Measurements from ENCODE around the gene LZIC. TPM values are rescaled to one million over a fixed set of nuclear protein-coding genes. Genes with fewer than 3 reads are reported as not detected.

The LZIC gene
- polyA plus RNA-seq, 1 of the 3 experiments (the other 2 are of a cell fraction), result 9.6 TPM

DNA sequence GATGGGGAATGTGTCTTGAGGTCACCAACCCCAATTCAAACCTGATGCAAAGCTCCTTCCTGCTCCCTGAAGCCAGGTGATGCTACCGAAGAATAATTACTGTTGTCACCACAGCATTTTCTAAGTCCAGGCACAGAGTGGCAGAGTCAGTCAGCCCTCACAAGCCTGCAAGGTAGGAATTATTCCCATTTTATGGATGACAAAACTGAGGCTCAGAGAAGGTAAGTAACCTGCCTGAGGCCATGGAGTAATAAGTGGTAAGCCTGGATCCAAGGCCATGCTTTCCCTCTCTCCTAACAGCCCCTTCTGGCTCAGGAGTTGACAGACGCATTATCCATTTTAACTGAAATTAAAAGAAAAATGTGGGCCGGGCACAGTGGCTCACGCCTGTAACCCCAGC, 56.1 kb downstream of the LZIC start:
- no peaks in the 10 kb centered on the region for H3K27me3 ChIP-seq (ENCODE audit: insufficient read depth)
- DNase-seq, result no peak
- H3K79me2 ChIP-seq (ENCODE audit: insufficient read depth), result peaks cover 12% of the 10 kb centered on the region
- peaks cover 19 to 22% of the 10 kb centered on the region in 2 experiments for H3K4me1 ChIP-seq (ENCODE audit: control insufficient read depth in 1 of 2, insufficient read depth in 2 of 2, low read depth in 1 of 2, low read length in 1 of 2)
- peaks cover 2% of the 10 kb centered on the region; the same call in 1 of the 2 replicates for H4K20me1 ChIP-seq (ENCODE audit: insufficient read depth)
- H3K4me3 ChIP-seq (ENCODE audit: low read depth in 2 of 2, low read length in 1 of 2), result no peak overlapping the region
- H3K9me3 ChIP-seq, result no peaks in the 10 kb centered on the region
- peaks cover 0 to 4% of the 10 kb centered on the region in 2 experiments for H3K36me3 ChIP-seq (replicated peaks in 1 of 2; ENCODE audit: control insufficient read depth in 1 of 2, insufficient read depth in 2 of 2, low read length in 1 of 2)
- no peak overlapping the region for H3K9ac ChIP-seq
- H3F3A ChIP-seq (replicated peaks; ENCODE audit: insufficient read depth), result peaks cover 17% of the 10 kb centered on the region
- no peak overlapping the region for H2AFZ ChIP-seq (ENCODE audit: low read depth)
- no peak overlapping the region for H3K27ac ChIP-seq (ENCODE audit: low read depth in 2 of 2, low read length in 1 of 2)
- H3K9me2 ChIP-seq, result no peaks in the 10 kb centered on the region
- TF ChIP-seq GATA2 (CRISPR knock-in tag; IDR thresholded peaks at IDR 0.05), result no peak
- H3K4me2 ChIP-seq, result no peak overlapping the region
- 89% methylated on average over 4 of the region's 4 CpGs for WGBS (ENCODE audit: low lambda C conversion rate)
- ChIA-PET POLR2A (no interaction called here), CTCF (interaction anchor here (0.9 to 5.1 kb wide), 2 partner anchors 13 to 102 kb away, joined by 3 to 32 read pairs; no protein-coding TSS in a partner anchor)

DNA sequence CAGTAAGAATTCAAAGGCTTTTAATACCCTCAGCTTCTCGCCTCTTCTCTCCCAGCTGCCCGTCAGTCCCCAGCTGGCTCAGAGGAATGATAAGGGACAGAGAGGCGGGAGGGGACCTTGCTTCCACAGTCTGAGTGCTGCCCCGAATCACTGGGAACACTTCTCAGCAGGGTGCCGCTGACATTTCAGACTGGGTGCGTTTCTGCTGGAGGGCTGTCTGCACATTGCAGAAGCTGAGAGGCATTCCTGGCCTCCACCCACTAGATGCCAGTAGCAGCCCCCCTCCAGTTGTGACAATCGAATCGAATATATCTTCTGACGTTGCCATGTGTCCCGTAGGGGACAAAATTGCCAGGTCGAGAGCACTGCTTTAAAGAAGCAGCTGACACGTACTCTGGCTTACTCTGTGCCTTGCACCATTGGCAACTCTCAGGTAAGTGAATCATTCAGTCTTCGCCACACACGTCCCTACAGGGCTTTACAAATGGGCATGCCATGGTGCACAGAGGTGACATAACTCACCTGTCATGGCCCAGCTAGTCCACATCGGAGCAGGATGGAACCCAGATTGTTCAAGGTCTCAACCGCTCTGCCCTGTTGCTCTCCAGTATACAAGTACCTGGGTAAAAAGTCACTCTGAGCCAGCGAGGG, 57.0 kb downstream of the LZIC start:
- Histone ChIP-seq H3K4me2 (no peak overlapping the region), H3K4me3 (ENCODE audit: low read depth in 2 of 2, low read length in 1 of 2) (no peak overlapping the region), H2AFZ (ENCODE audit: low read depth) (no peak overlapping the region), H3K79me2 (ENCODE audit: insufficient read depth) (peaks cover 12% of the 10 kb centered on the region), H3K9me2 (no peaks in the 10 kb centered on the region), H3K9ac (no peak overlapping the region), H3K9me3 (no peaks in the 10 kb centered on the region), H3K27ac (ENCODE audit: low read depth in 2 of 2, low read length in 1 of 2) (no peak overlapping the region), H3F3A (replicated peaks; ENCODE audit: insufficient read depth) (peaks cover 17% of the 10 kb centered on the region), H3K36me3 (replicated peaks in 1 of 2; ENCODE audit: control insufficient read depth in 1 of 2, insufficient read depth in 2 of 2, low read length in 1 of 2) (peaks cover 0 to 4% of the 10 kb centered on the region in 2 experiments), H3K4me1 (ENCODE audit: control insufficient read depth in 1 of 2, insufficient read depth in 2 of 2, low read depth in 1 of 2, low read length in 1 of 2) (peaks cover 19 to 20% of the 10 kb centered on the region in 2 experiments), H3K27me3 (ENCODE audit: insufficient read depth) (no peaks in the 10 kb centered on the region), H4K20me1 (ENCODE audit: insufficient read depth) (peaks cover 3% of the 10 kb centered on the region; the same call in 1 of the 2 replicates)
- ChIA-PET CTCF (interaction anchor here (0.9 to 5.1 kb wide), 3 partner anchors 12 to 101 kb away, joined by 3 to 32 read pairs (median 4); no protein-coding TSS in a partner anchor), POLR2A (no interaction called here)
- WGBS (ENCODE audit: low lambda C conversion rate), result 90% methylated on average over 13 of the region's 17 CpGs
- DNase-seq, result no peak
- TF ChIP-seq CHD2 (IDR thresholded peaks at IDR 0.05; ENCODE audit: low read length, partially characterized antibody), result no peak
- TF ChIP-seq FOXJ3 (CRISPR knock-in tag; IDR thresholded peaks at IDR 0.05), result no peak
- TF ChIP-seq, protein P1, sequence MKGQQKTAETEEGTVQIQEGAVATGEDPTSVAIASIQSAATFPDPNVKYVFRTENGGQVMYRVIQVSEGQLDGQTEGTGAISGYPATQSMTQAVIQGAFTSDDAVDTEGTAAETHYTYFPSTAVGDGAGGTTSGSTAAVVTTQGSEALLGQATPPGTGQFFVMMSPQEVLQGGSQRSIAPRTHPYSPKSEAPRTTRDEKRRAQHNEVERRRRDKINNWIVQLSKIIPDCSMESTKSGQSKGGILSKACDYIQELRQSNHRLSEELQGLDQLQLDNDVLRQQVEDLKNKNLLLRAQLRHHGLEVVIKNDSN (IDR thresholded peaks at IDR 0.05; ENCODE audit: borderline replicate concordance, low read depth), result no peak
- TF ChIP-seq TCF12 (IDR thresholded peaks at IDR 0.05), result no peak
- TF ChIP-seq, protein P2, sequence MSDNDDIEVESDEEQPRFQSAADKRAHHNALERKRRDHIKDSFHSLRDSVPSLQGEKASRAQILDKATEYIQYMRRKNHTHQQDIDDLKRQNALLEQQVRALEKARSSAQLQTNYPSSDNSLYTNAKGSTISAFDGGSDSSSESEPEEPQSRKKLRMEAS (IDR thresholded peaks at IDR 0.05; ENCODE audit: low read depth), result no peak
- TF ChIP-seq, protein P3, sequence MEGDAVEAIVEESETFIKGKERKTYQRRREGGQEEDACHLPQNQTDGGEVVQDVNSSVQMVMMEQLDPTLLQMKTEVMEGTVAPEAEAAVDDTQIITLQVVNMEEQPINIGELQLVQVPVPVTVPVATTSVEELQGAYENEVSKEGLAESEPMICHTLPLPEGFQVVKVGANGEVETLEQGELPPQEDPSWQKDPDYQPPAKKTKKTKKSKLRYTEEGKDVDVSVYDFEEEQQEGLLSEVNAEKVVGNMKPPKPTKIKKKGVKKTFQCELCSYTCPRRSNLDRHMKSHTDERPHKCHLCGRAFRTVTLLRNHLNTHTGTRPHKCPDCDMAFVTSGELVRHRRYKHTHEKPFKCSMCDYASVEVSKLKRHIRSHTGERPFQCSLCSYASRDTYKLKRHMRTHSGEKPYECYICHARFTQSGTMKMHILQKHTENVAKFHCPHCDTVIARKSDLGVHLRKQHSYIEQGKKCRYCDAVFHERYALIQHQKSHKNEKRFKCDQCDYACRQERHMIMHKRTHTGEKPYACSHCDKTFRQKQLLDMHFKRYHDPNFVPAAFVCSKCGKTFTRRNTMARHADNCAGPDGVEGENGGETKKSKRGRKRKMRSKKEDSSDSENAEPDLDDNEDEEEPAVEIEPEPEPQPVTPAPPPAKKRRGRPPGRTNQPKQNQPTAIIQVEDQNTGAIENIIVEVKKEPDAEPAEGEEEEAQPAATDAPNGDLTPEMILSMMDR (IDR thresholded peaks at IDR 0.05), result no peak
- no peak for TF ChIP-seq SIN3A (IDR thresholded peaks at IDR 0.05; ENCODE audit: borderline replicate concordance, low read depth, low read length)
- no peak for TF ChIP-seq FOSL2 (IDR thresholded peaks at IDR 0.05; ENCODE audit: borderline replicate concordance, low read depth)
- TF ChIP-seq, protein P4, sequence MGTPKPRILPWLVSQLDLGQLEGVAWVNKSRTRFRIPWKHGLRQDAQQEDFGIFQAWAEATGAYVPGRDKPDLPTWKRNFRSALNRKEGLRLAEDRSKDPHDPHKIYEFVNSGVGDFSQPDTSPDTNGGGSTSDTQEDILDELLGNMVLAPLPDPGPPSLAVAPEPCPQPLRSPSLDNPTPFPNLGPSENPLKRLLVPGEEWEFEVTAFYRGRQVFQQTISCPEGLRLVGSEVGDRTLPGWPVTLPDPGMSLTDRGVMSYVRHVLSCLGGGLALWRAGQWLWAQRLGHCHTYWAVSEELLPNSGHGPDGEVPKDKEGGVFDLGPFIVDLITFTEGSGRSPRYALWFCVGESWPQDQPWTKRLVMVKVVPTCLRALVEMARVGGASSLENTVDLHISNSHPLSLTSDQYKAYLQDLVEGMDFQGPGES (IDR thresholded peaks at IDR 0.05; ENCODE audit: low read depth, low read length), result no peak
- no peak for TF ChIP-seq NRF1 (IDR thresholded peaks at IDR 0.05; ENCODE audit: low read depth, low read length)
- no peak for TF ChIP-seq SMC3 (IDR thresholded peaks at IDR 0.05; ENCODE audit: low read depth, low read length)

Measured in SK-N-SH (cell line).